Activated CD4-positive, alpha-beta T cell treated with anti-CD3 and anti-CD28 coated beads, Interleukin-2, amount 10 ng/mL, durations not matched to agents 24 days and 14 days (primary cell): Measurements from ENCODE around the gene TSPAN12. TPM values are rescaled to one million over a fixed set of nuclear protein-coding genes. Genes with fewer than 3 reads are reported as not detected.

ENCODE experiments used
- DNase-seq: peaks from one replicate; pipeline ENCODE4 v3.0.0; 2022
- H3K27ac Mint-ChIP-seq: one replicate; pipeline ENCODE4 v1.8.0; 2022; ENCODE audit warnings: mild to moderate bottlenecking, mixed read lengths
- H3K27me3 Mint-ChIP-seq: one replicate; pipeline ENCODE4 v1.8.0; 2022; ENCODE audit warnings: mixed read lengths
- H3K36me3 Mint-ChIP-seq: one replicate; pipeline ENCODE4 v1.8.0; 2022; ENCODE audit warnings: low read depth, mild to moderate bottlenecking, mixed read lengths
- H3K4me1 Mint-ChIP-seq: one replicate; pipeline ENCODE4 v1.8.0; 2021; ENCODE audit warnings: mixed read lengths
- H3K4me3 Mint-ChIP-seq: one replicate; pipeline ENCODE4 v1.8.0; 2022; ENCODE audit warnings: mild to moderate bottlenecking, moderate library complexity, mixed read lengths
- H3K9me3 Mint-ChIP-seq: one replicate; pipeline ENCODE4 v1.8.0; 2021; ENCODE audit warnings: mixed read lengths
- intact Hi-C: fragments of 100-400 bp; cut with micrococcal nuclease; formaldehyde crosslinking; loops from one replicate; pipeline ENCODE4 v1.15.1; 2023
- total RNA-seq: library from RNA; stranded (reverse); gene quantifications from 2 replicates; pipeline ENCODE4 v1.2.3, GENCODE V29; 2022

The TSPAN12 gene
- total RNA-seq, 1 donor from 2014 or later, result not detected

- H3K4me3 Mint-ChIP-seq, result no peak overlapping the region
- intact Hi-C loops, result no loop called here
- no peak overlapping the region for H3K27ac Mint-ChIP-seq
- no peaks in the 10 kb centered on the region for H3K27me3 Mint-ChIP-seq
- no peaks in the 10 kb centered on the region for H3K4me1 Mint-ChIP-seq
- DNase-seq, result no peak
- H3K36me3 Mint-ChIP-seq, result no peaks in the 10 kb centered on the region
- no peaks in the 10 kb centered on the region for H3K9me3 Mint-ChIP-seq
Measured at GRCh38 chr7:120738816-120739215, 119.1 kb downstream of the TSPAN12 start.

Other genes starting within 250 kb of the TSPAN12 start
- gene ING3, start 92.6 kb upstream of the TSPAN12 start, total RNA-seq, result 23.5 and 24.3 TPM in 2 replicates
- not detected in 2 replicates for gene CPED1, start 130.6 kb upstream of the TSPAN12 start, total RNA-seq